Measurements from ENCODE around the gene IQCE.

The IQCE gene

DNA sequence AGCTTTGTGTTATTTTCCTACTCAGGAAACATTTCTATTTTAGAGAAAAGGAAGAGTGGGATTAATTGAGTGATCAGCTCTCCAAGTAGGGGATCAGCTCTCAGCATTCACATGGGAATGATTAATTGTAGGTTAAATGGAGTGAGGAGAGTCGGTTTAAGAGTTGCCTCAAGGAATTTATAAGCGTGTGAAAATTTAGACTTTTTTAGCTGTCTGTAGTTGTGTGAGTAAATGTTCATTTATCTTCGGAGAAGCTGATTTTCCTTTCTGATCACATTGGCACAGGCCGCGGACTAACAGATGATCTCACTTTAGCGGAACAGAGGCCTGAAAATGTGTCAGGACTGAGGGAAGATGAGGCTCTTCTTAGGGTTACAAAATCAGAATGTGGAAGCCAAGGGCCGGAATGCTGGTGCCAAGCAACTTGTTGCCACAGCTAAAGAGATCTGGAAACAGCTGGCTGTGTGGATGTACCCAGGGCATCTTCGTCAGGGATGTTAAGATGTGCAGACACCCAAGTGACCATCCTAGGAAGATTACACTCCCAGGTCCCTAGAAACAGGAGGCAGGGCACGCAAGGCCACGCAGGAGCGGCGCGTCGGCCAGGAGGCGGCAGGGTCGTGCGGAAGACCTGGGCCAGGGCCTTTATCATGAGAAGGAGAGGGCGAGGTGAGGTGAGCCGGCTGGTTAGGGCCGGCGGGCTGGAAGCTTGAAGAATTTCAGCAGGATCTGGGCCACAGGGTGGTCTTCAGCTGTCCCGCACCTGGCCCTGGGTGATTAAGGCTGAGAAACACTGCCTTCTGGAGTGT, 37.9 kb downstream of the IQCE start:
- CTCF ChIA-PET = interaction anchor here (0.8 to 1.2 kb wide), 5 partner anchors 9 to 144 kb away, joined by 3 read pairs; no protein-coding TSS in a partner anchor
- TF ChIP-seq, protein P1, sequence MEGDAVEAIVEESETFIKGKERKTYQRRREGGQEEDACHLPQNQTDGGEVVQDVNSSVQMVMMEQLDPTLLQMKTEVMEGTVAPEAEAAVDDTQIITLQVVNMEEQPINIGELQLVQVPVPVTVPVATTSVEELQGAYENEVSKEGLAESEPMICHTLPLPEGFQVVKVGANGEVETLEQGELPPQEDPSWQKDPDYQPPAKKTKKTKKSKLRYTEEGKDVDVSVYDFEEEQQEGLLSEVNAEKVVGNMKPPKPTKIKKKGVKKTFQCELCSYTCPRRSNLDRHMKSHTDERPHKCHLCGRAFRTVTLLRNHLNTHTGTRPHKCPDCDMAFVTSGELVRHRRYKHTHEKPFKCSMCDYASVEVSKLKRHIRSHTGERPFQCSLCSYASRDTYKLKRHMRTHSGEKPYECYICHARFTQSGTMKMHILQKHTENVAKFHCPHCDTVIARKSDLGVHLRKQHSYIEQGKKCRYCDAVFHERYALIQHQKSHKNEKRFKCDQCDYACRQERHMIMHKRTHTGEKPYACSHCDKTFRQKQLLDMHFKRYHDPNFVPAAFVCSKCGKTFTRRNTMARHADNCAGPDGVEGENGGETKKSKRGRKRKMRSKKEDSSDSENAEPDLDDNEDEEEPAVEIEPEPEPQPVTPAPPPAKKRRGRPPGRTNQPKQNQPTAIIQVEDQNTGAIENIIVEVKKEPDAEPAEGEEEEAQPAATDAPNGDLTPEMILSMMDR (IDR thresholded peaks at IDR 0.05; ENCODE audit: control extremely low read depth, extremely low read depth, low read depth, missing control alignments) = no peak

GRCh38 chr7:2597273-2597640, 38.5 kb downstream of the IQCE start:
- no peak for DNase-seq (ENCODE audit: extremely low spot score)
- ChIA-PET POLR2A (no interaction called here), CTCF (interaction anchor here (0.9 to 1.2 kb wide), 4 partner anchors 9 to 145 kb away, joined by 3 read pairs; no protein-coding TSS in a partner anchor)
- TF ChIP-seq, protein P1 (IDR thresholded peaks at IDR 0.05; ENCODE audit: control extremely low read depth, extremely low read depth, low read depth, missing control alignments) = no peak

More for the DNA sequence above, 37.9 kb downstream of the IQCE start:
- DNase-seq (ENCODE audit: extremely low spot score) = no peak
- POLR2A ChIA-PET = no interaction called here

- ChIA-PET POLR2A (no interaction called here), CTCF (interaction anchor here (1.1 kb wide), 1 partner anchor 8 kb away, joined by 3 read pairs; no protein-coding TSS in a partner anchor)
- DNase-seq (ENCODE audit: extremely low spot score) = no peak
- TF ChIP-seq, protein P1 (IDR thresholded peaks at IDR 0.05; ENCODE audit: control extremely low read depth, extremely low read depth, low read depth, missing control alignments) = no peak
Observed at GRCh38 chr7:2598154-2598823, 39.5 kb downstream of the IQCE start.

DNA sequence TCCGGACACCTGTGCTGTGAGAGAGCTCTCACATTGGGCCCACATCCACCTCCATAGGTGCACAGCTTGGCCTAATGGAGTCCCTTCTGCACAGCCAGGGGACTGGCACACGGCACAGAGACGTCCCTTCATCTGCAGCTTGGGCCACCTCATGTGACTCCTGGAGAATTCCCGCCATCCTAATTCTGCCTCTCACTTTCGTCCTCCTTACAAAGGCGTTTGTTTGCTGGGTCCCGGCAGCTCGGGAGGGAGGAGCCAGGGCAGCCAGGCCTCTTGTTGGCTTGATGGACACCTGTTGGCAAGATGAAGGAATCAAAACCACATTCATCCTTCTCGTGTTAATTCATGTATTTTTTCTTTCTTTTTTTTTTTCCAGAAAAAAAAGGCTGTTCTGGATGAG, 42.3 kb downstream of the IQCE start:
- ChIA-PET POLR2A (no interaction called here), CTCF (interaction anchor here (1.5 kb wide), 1 partner anchor 10 kb away, joined by 5 read pairs; no protein-coding TSS in a partner anchor)
- no peak for DNase-seq (ENCODE audit: extremely low spot score)
- TF ChIP-seq, protein P1 (IDR thresholded peaks at IDR 0.05; ENCODE audit: control extremely low read depth, extremely low read depth, low read depth, missing control alignments) = no peak

DNA sequence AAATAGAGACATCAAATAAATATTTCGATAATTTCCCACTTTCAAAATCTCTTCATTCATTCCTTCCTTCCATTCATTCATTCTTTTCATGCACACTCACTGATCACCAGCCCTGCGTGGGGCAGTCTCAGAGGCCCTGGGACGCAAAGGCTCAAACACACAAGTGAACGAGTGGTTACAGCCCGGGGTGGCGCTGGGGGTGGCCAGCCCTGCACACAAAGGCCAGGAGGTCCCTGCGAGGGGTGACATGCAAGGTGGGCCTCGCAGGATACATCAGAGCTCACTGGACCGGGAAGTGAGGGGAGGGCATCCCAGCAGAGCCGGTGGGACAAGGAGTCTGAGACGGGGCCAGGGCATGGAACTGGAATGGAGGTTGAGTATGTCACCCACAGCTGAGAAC, 43.1 kb downstream of the IQCE start:
- CTCF ChIA-PET = interaction anchor here (0.8 to 1.5 kb wide), 2 partner anchors 9 to 16 kb away, joined by 3 to 5 read pairs; no protein-coding TSS in a partner anchor
- POLR2A ChIA-PET = no interaction called here

More for the DNA sequence above, 43.1 kb downstream of the IQCE start:
- DNase-seq (ENCODE audit: extremely low spot score) = no peak
- TF ChIP-seq, protein P1 (IDR thresholded peaks at IDR 0.05; ENCODE audit: control extremely low read depth, extremely low read depth, low read depth, missing control alignments) = no peak
